K562 (cell line): Measurements from ENCODE around the gene BACE1. TPM values are rescaled to one million over a fixed set of nuclear protein-coding genes. Genes with fewer than 3 reads are reported as not detected.

Experiments used
- ATAC-seq: fragments of 200-7000 bp; cut with Tn5 transposase; 3 replicates; pipeline ENCODE4 v1.9.1; 2020; ENCODE audit warnings: moderate library complexity
- BruUV-seq: library from RNA; stranded (reverse); fragments of 400-500 nt; replicated peaks from 2 replicates; lab custom pipeline; 2021; lab: Mats Ljungman, UMichigan
- CTCF ChIA-PET: fragments of 300-600 bp; formaldehyde crosslinking; extraction: SDS; loops from one replicate; lab custom pipeline; 2021; ENCODE audit warnings: low intra/inter-chr PET ratio; lab: Yijun Ruan, JAX
- POLR2A ChIA-PET: fragments of 300-600, 350-650 bp; sonication (Branson Sonifier 250); formaldehyde crosslinking; extraction: SDS; loops from one replicate; lab custom pipeline; 2021; ENCODE audit warnings: antibody characterized with exemption, inconsistent platforms; lab: Yijun Ruan, JAX
- DNase-seq, 4 experiments: peaks; one replicate each; pipeline versions ENCODE4 v3.0.0 to v3.0.0-alpha.2; 2011 to 2018; ENCODE audit warnings: low spot score in 3 of 4, mixed read lengths in 3 of 4; ENCODE audit errors: extremely low read depth in 1 of 4
- FAIRE-seq: peaks from 2 replicates; lab custom pipeline; 2011; peaks lifted over from hg19 to GRCh38; lab: Jason Lieb, UNC
- H2AFZ ChIP-seq: 2 replicates; pipeline ENCODE4 v1.6.0; 2011; ENCODE audit warnings: low read depth, low read length, control low read depth, inconsistent platforms
- H3K27ac ChIP-seq: fragments of 200-600 bp; 3 replicates; pipeline ENCODE4 v1.8.0; 2011; ENCODE audit warnings: low read depth, mild to moderate bottlenecking, control low read depth, inconsistent platforms, low read length, moderate library complexity, mixed read lengths; ENCODE audit errors: extremely low read depth
- H3K27me3 ChIP-seq, 2 experiments: fragments of 300-600 bp in 1 of 2; 2 replicates in 1 of 2; 3 replicates in 1 of 2; pipeline versions ENCODE4 v1.6.0 to v1.8.0; 2011; ENCODE audit warnings: inconsistent platforms in 2 of 2, low read length in 2 of 2, mild to moderate bottlenecking in 1 of 2, mixed read lengths in 1 of 2, moderate library complexity in 1 of 2; ENCODE audit not compliant: control insufficient read depth in 2 of 2, insufficient read depth in 2 of 2
- H3K36me3 ChIP-seq: fragments of 300-600 bp; 3 replicates; pipeline ENCODE4 v1.8.0; 2011; ENCODE audit warnings: mild to moderate bottlenecking, low read length, inconsistent platforms; ENCODE audit not compliant: control insufficient read depth, insufficient read depth
- H3K4me1 ChIP-seq, 2 experiments: fragments of 200-600 bp in 1 of 2; replicated peaks in 1 of 2; 2 replicates in 1 of 2; 3 replicates in 1 of 2; pipeline versions ENCODE4 v1.5.1 to v1.8.0; 2011; ENCODE audit warnings: inconsistent platforms in 2 of 2, low read length in 2 of 2, mild to moderate bottlenecking in 1 of 2, mixed read lengths in 1 of 2, moderate library complexity in 1 of 2; ENCODE audit not compliant: control insufficient read depth in 2 of 2, insufficient read depth in 2 of 2
- H3K4me2 ChIP-seq: 2 replicates; pipeline ENCODE4 v1.6.1; 2011; ENCODE audit warnings: low read length, control low read depth, inconsistent platforms, mixed read lengths; ENCODE audit not compliant: insufficient read depth
- H3K4me3 ChIP-seq: fragments of 200-600 bp; sonication (generic), shearing (Covaris generic); 2 replicates; pipeline ENCODE4 v1.5.1; 2016; ENCODE audit warnings: control low read depth, inconsistent platforms
- H3K79me2 ChIP-seq: fragments of 200-600 bp; 3 replicates; pipeline ENCODE4 v1.8.0; 2011; ENCODE audit warnings: low read length, inconsistent platforms; ENCODE audit not compliant: control insufficient read depth, insufficient read depth
- H3K9ac ChIP-seq, 2 experiments: 2 replicates each; pipeline versions ENCODE4 v1.6.0 to v1.6.1; 2011; ENCODE audit warnings: low read depth in 2 of 2, low read length in 2 of 2, control low read depth in 1 of 2, inconsistent platforms in 1 of 2, mild to moderate bottlenecking in 1 of 2, mixed read lengths in 1 of 2; ENCODE audit not compliant: insufficient read depth in 1 of 2
- H3K9me1 ChIP-seq: one replicate; pipeline ENCODE4 v1.6.0; 2011; ENCODE audit warnings: inconsistent platforms, mild to moderate bottlenecking, low read length, moderate library complexity; ENCODE audit not compliant: control insufficient read depth, insufficient read depth
- H3K9me3 ChIP-seq: replicated peaks from 2 replicates; pipeline ENCODE4 v1.5.1; 2011; ENCODE audit warnings: low read depth, low read length, inconsistent platforms; ENCODE audit not compliant: control insufficient read depth, insufficient read depth
- H4K20me1 ChIP-seq: replicated peaks from 2 replicates; pipeline ENCODE4 v1.6.1; 2011; ENCODE audit warnings: low read length, inconsistent platforms, mixed read lengths; ENCODE audit not compliant: control insufficient read depth, insufficient read depth
- ARNT ChIP-seq, 2 experiments: fragments of 450-650 bp; IDR thresholded peaks; 2 replicates each; pipeline ENCODE4 v1.6.1; 2016; ENCODE audit warnings: mild to moderate bottlenecking in 1 of 2
- COPS2 ChIP-seq: fragments of 450-650 bp; conservative IDR thresholded peaks from 2 replicates; pipeline ENCODE4 v1.6.1; 2016; ENCODE audit warnings: mild to moderate bottlenecking, moderate library complexity
- CUX1 ChIP-seq: fragments of 200-800 bp; sonication (Bioruptor generic); IDR thresholded peaks from 2 replicates; pipeline ENCODE4 v1.6.1; 2016; ENCODE audit warnings: missing genetic modification characterization, missing compliant biosample characterization
- ETV1 ChIP-seq: fragments of 450-650 bp; conservative IDR thresholded peaks from 2 replicates; pipeline ENCODE4 v1.6.1; 2016; ENCODE audit warnings: missing genetic modification characterization, control low read depth, low read depth, missing compliant biosample characterization
- FIP1L1 ChIP-seq: fragments of 200-400 bp; formaldehyde crosslinking; IDR thresholded peaks from 2 replicates; pipeline ENCODE4 v1.6.1; 2018; ENCODE audit warnings: mild to moderate bottlenecking, low read depth, low read length; ENCODE audit not compliant: poor library complexity, severe bottlenecking
- GTF2F1 ChIP-seq: IDR thresholded peaks from 2 replicates; pipeline ENCODE4 v1.6.1; 2011; ENCODE audit warnings: low read depth, low read length, improper control_type of control experiment
- HMBOX1 ChIP-seq: sonication (generic); IDR thresholded peaks from 2 replicates; pipeline ENCODE4 v1.6.1; 2016
- HMG20B ChIP-seq: fragments of 250-450 bp; sonication (Bioruptor Pico); IDR thresholded peaks from 2 replicates; pipeline ENCODE4 v1.5.0; 2021; ENCODE audit warnings: mild to moderate bottlenecking
- MAFK ChIP-seq: IDR thresholded peaks from 2 replicates; pipeline ENCODE4 v1.6.1; 2011; ENCODE audit warnings: low read length, improper control_type of control experiment
- MCM2 ChIP-seq: fragments of 450-650 bp; IDR thresholded peaks from 2 replicates; pipeline ENCODE4 v1.6.1; 2017; ENCODE audit warnings: low read depth, mild to moderate bottlenecking
- NCOA6 ChIP-seq: fragments of 450-650 bp; IDR thresholded peaks from 2 replicates; pipeline ENCODE4 v1.6.1; 2017; ENCODE audit warnings: mild to moderate bottlenecking
- NR2C1 ChIP-seq, 2 experiments: fragments of 450-650 bp; IDR thresholded peaks; 2 replicates each; pipeline ENCODE4 v1.6.1; 2017; ENCODE audit warnings: mild to moderate bottlenecking in 2 of 2, antibody characterized with exemption in 1 of 2, inconsistent platforms in 1 of 2, missing compliant biosample characterization in 1 of 2, missing genetic modification characterization in 1 of 2
- RAD51 ChIP-seq: fragments of 450-650 bp; IDR thresholded peaks from 2 replicates; pipeline ENCODE4 v1.7.1; 2016; ENCODE audit warnings: low read depth, mild to moderate bottlenecking, borderline replicate concordance
- ZBED1 ChIP-seq: IDR thresholded peaks from 2 replicates; pipeline ENCODE4 v1.6.1; 2014
- ZNF717 ChIP-seq: fragments of 250-450 bp; sonication (Bioruptor Pico); IDR thresholded peaks from 2 replicates; pipeline ENCODE4 v1.5.0; 2021
- ZNF764 ChIP-seq: fragments of 250-450 bp; sonication (Bioruptor Pico); IDR thresholded peaks from 2 replicates; pipeline ENCODE4 v1.4.0; 2020; ENCODE audit warnings: low read depth, mild to moderate bottlenecking, moderate library complexity
- WGBS: fragments of 100-300 bp; shearing (Covaris generic); methylation state at CpG from one replicate; pipeline ENCODE4 v1.1.6; 2016; ENCODE audit warnings: low coverage, mixed read lengths; ENCODE audit not compliant: insufficient coverage; ENCODE audit errors: missing lambda C conversion rate; 5-methylcytosine and 5-hydroxymethylcytosine counted together
- in situ Hi-C: fragments of 300-500 bp; cut with MboI; formaldehyde crosslinking; loops from 4 replicates; pipeline ENCODE4 v1.15.0; 2018; ENCODE audit warnings: inconsistent platforms, mixed read lengths
- intact Hi-C: fragments of 100-400 bp; cut with micrococcal nuclease; formaldehyde crosslinking; loops from 2 replicates; pipeline ENCODE4 v1.14.2; 2022
- polyA plus RNA-seq, 8 experiments: library from polyadenylated mRNA; depleted of rRNA in 4 of 8; stranded (reverse) in 5 of 8; unstranded in 3 of 8; fragments of >200 nt; fragmentation: Nextera tagmentation in 2 of 8; fragmentation: Illumina TruSeq in 1 of 8; extraction: Ambion mirVana in 2 of 8; extraction: Trizol in 1 of 8; gene quantifications; 2 replicates each; pipeline versions ENCODE4 v1.2.1 to v1.2.3, GENCODE V29; 2011 to 2014; ENCODE audit warnings: inconsistent platforms in 1 of 8, missing spikeins in 1 of 8
- total RNA-seq, 7 experiments: library from RNA; depleted of rRNA in 6 of 7; stranded (reverse); fragments of >200 nt in 6 of 7; fragmentation: Illumina TruSeq in 2 of 7; extraction: Trizol in 2 of 7; gene quantifications; 2 replicates each; pipeline versions ENCODE4 v1.2.1 to v1.2.3, GENCODE V29; 2011 to 2021; ENCODE audit warnings: low replicate concordance in 1 of 7
- TF ChIP-seq, protein P1 (sequence below): fragments of 250-450 bp; sonication (Bioruptor Pico); IDR thresholded peaks from 2 replicates; pipeline ENCODE4 v1.8.0; 2021; ENCODE audit warnings: moderate library complexity, mild to moderate bottlenecking, inconsistent platforms

BACE1 gene
- total and polyA plus RNA-seq, 9 of the 15 experiments (the other 6 are each of a cell fraction or from before 2014, with no cell fraction given), result 0.01 to 0.25 (median 0.16) TPM; not detected in 5

- no peaks in the 10 kb centered on the region for H3K79me2 ChIP-seq
- in situ Hi-C loops, result no loop called here
- peaks cover 52% of the 10 kb centered on the region for H3K36me3 ChIP-seq
- no peak overlapping the region for H3K4me3 ChIP-seq
- H3K27ac ChIP-seq, result no peak overlapping the region
- FAIRE-seq, result no peak
- no peak for DNase-seq
- no peaks in the 10 kb centered on the region for H3K9me1 ChIP-seq
- CTCF ChIA-PET, result no interaction called here
- no peaks in the 10 kb centered on the region for H3K9me3 ChIP-seq
- H3K9ac ChIP-seq, result no peak overlapping the region
- intact Hi-C loops, result no loop called here
- no TSS peak for BruUV-seq
- no peak for ATAC-seq
- no peaks in the 10 kb centered on the region for H3K27me3 ChIP-seq
- no peak overlapping the region for H3K4me2 ChIP-seq
- peaks cover 3% of the 10 kb centered on the region; the same call in 1 of the 2 replicates for H4K20me1 ChIP-seq
- peaks cover 0 to 5% of the 10 kb centered on the region in 2 experiments; a peak in 3 of 5 replicates for H3K4me1 ChIP-seq
- 84% methylated on average over 6 of the region's 6 CpGs for WGBS
- no peak overlapping the region for H2AFZ ChIP-seq
- POLR2A ChIA-PET, result no interaction called here
- TF ChIP-seq ZBED1 (no peak), FIP1L1 (no peak), COPS2 (no peak), HMBOX1 (no peak), ARNT (IDR thresholded peaks at IDR 0.05) (no peak), MAFK (no peak), CUX1 (CRISPR knock-in tag) (no peak), RAD51 (no peak), ZNF764 (CRISPR knock-in tag) (no peak), NCOA6 (no peak), HMG20B (CRISPR knock-in tag) (no peak), ZNF717 (CRISPR knock-in tag) (no peak), GTF2F1 (no peak), ETV1 (tag) (no peak), NR2C1 (IDR thresholded peaks at IDR 0.05) (no peak), NR2C1 (tag; IDR thresholded peaks at IDR 0.05) (no peak), MCM2 (no peak)
- TF ChIP-seq, protein P1, sequence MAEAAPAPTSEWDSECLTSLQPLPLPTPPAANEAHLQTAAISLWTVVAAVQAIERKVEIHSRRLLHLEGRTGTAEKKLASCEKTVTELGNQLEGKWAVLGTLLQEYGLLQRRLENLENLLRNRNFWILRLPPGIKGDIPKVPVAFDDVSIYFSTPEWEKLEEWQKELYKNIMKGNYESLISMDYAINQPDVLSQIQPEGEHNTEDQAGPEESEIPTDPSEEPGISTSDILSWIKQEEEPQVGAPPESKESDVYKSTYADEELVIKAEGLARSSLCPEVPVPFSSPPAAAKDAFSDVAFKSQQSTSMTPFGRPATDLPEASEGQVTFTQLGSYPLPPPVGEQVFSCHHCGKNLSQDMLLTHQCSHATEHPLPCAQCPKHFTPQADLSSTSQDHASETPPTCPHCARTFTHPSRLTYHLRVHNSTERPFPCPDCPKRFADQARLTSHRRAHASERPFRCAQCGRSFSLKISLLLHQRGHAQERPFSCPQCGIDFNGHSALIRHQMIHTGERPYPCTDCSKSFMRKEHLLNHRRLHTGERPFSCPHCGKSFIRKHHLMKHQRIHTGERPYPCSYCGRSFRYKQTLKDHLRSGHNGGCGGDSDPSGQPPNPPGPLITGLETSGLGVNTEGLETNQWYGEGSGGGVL (CRISPR knock-in tag), result no peak
Observed at GRCh38 chr11:117281159-117281558, 34.9 kb downstream of the BACE1 start.
